CMK (cell line): ENCODE measurements around the gene SMIM17.
"Not testable (repeated sequence)": the region's sequence is repeated elsewhere in the genome, so short reads cannot be mapped to it uniquely, and the experiment has no call there.

Experiments
- DNase-seq: peaks from one replicate; pipeline ENCODE4 v3.0.0-alpha.2; 2010; ENCODE audit warnings: low read depth

The SMIM17 gene

DNA sequence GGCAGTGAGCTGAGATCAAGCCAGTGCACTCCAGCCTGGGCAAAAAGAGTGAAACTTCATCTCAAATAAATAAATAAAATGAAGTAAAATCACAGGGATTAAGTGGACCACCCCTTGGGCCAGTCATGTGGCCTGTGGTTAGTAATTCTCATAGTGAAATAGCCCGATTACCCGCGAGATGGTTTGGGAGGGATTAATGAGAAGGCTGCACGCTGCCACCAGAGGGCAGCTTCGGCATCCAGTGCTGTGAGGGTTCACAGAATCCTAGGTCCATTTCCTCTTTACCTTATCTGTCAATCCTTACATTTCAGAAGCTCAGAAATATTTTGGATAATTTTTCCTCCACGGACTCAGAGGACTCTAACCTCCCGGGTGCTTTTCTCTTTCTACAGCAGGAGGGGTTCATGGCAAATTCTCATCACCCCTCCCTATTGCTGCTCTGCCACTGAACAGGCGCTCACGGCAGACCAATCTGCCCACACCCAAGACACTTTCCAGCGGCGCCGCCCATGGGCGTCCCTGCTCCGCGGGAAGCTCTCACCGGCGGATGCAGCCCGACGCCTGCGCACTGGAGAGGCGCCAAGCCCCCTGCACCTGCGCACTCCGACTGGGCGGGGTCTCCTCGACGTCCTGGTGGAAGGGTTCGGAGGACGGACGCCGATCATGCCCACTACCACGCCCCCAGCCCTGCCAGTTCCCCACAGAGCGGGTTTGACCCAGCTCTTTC, 17.6 kb downstream of the SMIM17 start:
- no peak for DNase-seq

DNA sequence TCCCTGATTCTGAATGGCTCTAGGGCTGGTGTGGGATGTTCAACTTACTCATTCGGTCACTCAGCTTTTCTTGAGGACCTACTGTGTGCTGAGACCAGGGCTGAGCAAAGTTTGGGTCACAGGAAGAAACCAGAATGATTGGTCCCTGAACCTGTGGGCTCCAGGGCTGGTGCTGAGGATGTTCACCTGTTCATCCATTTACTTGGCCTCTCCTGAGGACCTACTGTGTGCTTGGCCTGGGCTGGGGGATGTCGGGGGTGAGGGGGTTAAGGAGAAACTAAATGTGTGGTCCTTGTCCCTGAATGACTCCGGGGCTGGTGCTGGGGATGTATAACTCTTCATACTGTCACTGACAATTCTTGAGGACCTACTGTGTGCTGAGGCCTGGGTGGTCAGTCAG, 18.3 kb downstream of the SMIM17 start:
- DNase-seq, result no peak

DNA sequence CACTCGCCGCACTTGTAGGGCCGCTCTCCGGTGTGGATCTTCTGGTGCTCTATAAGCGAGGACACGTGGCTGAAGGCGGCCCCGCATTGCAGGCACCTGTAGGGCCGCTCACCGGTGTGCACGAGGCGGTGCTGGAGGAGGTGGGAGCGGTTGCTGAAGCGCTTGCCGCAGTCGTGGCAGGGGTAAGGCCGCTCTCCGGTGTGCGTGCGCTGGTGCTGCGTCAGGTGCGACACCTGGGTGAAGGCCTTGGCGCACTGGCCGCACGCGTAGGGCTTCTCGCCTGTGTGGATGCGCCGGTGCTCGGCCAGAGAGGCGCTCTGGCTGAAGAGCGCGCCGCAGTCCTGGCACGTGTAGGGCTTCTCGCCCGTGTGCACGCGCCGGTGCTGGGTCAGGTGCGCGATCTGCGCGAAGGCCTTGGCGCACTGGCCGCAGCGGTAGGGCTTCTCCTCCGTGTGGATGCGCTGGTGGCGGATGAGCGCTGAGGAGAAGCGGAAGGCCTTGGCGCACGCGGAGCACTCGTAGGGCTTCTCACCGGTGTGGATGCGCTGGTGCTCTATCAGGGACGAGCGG, 21.1 kb downstream of the SMIM17 start:
- DNase-seq, result no peak

DNA sequence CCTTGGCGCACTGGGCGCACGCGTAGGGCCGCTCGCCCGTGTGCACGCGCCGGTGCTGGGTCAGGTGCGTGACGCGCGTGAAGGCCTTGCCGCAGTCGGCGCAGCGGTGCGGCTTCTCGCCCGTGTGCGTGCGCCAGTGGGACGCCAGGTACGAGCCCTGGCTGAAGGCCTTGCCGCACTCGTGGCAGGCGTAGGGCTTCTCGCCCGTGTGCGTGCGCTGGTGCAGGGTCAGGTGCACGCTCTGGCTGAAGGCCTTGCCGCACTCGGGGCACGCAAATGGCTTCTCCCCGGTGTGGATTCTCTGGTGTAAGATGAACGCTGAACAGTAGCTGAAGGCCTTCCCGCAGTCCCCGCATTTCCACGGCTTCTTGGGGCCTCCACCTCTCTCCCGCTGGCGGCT, 21.6 kb downstream of the SMIM17 start:
- no peak for DNase-seq

DNA sequence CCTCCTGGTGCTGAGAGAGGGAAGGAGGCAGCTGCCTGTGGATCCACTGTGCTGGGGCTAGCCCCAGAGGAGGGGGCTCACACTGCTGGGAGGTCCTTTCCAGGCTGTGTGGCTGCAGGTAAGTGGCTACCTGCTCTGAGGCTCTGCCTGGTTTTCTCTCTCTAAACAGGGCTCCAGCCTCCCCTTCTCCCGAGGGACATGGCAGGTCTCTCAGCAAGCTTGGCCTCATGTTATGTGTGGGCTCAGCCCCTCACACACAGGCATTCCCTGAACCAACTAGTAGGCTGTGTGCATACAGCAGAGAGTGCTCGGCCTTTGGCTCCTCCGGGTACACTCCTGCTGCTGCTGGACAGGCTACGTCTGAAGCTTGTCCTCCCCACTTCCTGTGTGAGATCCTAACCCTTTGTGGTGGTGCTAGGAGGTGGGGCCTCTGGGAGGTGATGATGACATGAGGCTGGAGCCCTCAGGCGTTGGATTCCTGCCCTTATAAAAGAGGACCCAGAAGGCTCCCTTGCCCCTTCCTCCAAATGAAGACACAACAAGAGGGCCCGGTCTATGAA, 24.4 kb downstream of the SMIM17 start:
- DNase-seq, result no peak

DNA sequence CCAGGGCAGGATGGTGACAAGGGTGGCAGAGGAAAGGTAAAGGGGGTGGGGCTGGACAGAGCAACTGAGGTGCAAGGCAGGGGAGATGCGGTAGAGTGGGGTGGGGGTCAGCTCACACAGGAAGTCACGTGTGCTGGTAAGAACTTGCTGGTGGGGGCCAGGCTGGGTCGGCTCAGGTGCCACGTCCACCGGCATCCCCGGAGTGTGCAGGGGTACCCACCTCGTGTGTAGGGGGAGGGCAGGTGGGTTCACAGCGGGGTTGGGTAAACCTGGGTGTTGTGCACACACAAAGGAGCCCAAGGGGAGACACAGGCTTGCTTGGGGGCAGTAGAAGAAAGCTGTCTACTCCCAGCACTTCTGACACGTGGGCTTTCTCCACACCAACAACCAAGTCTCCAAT, 25.7 kb downstream of the SMIM17 start:
- DNase-seq, result no peak

DNA sequence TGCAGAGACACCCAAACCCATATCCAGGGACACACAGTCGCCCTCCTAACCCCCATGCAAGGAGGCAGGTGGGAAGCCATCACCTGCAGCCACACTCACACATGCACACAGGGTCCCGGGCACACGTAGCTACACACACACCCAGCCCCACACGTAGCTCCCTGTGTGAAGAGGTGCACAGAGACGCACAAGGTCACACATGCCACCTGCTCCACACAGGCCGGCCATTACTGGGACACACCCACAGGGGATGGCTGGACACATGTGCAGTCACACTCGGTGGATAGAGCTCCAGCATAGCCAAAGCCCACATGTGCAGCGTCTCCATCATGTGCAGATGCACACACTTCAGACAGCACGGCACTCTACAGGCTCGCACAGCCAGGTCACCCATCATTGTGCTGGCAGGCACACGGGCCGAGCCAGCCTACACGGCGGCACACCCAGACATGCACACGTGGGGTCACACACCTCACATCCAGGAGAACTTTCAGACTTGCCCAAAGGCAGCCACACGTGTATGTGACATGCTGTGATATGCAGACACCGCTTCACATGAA, 27.5 kb downstream of the SMIM17 start:
- DNase-seq, result no peak

DNA sequence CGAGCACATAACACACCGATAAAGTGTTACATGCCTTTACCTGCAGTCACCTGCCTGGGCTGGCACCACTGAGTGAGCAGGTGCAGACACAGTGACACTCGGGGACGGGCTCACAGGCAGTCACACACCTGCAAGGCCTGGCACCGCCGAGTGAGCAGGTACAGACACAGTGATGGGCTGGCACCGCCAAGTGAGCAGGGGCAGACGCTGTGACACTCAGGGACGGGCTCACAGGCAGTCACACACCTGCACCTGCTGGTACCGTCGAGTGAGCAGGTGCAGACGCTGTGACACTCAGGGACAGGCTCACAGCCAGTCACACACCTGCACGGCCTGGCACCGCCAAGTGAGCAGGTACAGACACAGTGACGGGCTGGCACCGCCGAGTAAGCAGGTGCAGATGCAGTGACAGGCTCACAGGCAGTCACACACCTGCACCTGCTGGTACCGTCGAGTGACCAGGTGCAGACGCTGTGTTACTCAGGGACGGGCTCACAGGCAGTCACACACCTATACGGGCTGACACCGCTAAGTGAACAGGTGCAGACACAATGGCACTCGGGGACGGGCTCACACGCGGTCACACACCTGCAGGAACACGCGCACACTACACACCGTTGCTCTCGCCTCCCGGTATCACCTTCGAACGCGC, 28.1 kb downstream of the SMIM17 start:
- DNase-seq, result no peak

DNA sequence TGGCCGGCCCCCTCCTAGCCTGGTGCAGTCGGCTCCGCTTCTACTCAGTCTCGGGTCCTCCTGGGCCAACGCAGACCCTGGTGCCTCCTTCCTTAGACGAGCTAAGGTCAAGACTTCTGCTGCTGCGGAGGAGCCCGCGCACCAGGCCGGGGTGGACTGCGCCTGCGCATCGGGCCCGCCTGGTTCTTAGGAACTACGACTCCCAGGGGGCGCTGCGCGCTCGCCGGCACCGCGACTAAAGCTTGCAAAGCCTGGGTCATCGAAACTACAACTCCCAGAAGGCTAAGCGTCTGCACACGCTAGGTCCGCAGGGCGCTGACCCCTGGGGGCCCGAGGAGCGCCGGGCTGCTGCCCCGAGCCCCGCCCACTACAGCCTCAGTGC, 28.6 kb downstream of the SMIM17 start, which contains the start of gene ZNF835:
TSS of gene ZNF835 (minus strand) at position 145 of the 382 bp plus-strand sequence. CDS start 6,559 bp downstream, outside the sequence.
- no peak for DNase-seq

DNA sequence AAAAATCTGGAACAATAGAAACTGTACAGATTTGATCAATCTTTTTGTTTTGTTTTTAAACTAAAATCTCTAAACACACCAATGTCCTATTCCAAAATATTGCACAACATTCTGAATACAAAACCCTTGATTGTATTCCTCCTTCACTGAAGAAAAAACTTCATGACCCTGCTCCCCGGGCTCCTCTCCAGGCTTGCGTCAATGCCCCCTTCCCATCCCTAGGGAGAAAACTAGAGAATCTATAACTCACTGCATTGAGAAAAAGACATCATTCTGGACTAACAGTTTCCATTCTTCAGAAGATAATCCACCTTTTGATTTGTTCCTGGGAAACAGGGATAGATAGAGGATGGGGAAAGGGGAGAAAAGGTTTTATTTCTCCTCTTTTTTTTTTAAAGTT, 29.7 kb downstream of the SMIM17 start:
- DNase-seq, result not testable (repeated sequence)

DNA sequence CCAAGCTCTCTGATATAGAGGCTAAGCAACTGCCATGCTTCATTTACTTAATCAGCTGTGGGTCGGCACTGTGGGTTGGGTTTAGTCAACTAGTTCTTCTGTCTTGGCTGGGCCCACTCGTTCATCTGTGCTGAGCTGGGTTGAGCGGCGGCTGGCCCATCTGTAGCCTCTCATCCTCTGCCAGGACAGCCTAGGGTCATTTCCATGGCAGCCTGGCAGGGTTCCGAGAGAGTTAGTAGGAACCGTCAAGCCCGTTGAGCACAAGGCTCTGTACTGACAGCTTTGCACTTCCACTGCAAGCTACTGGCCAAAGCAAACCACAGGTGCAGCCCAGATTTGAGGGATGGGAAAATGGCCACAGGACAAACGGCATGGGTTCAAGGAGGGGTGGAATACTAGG, 35.2 kb downstream of the SMIM17 start:
- DNase-seq, result no peak

DNA sequence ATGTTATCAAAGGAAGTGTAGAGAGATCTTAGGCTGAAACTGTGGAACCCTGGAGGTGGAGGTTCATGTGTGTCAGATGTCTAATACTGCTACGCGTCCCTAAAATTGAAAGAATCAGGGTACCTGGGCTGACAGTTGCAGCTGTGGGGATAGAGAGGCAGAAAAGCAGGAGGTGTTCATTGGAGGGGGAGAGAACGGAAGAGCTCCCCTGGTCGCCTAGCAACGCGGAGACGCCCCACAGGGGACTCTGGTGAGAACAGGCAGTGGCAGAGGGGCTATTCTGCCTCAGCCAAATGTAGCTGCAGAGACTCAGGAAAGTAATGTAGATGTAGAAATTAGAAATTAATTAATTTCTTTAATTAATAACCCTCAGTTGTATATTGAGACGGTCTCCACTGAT, 38.7 kb downstream of the SMIM17 start:
- no peak for DNase-seq

DNA sequence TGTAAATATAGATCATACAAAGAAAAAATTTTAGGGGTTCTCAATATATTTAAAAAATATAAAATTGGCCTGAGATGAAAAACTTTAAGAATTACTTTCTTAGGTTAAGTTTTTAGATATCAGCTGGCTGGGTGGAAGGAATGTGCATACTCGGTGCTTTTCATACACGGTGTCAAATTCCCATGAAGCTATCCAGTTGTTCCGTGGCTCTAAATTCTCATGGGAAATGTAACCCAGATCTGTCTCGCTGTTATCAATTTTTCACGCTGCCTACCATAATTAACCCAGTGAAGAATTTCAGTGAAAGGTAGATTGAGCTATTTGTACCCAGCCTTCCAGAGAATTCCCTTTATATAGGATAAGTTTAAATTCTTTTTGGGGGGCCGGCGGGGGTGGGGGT, 40.2 kb downstream of the SMIM17 start:
- DNase-seq, result no peak

DNA sequence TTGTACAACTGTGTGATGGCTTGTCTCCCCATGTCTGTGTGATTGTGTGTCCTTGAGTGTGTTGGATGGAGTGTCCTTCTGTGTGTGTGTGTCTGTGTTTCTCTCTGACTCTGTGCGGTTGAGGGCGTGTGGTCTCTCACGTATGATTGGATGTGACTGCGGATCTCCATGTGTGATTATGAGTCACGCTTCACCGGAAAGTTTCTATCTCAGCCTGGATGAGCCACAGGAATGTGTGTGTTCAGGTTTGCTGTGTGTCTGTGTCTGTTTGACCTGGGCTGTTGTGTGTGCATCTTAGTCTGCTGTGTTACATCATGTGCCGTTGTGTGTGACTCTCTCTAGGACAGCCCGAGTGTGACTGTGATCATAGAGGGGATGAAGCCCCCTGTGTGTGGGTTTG, 44.1 kb downstream of the SMIM17 start:
- DNase-seq, result no peak

DNA sequence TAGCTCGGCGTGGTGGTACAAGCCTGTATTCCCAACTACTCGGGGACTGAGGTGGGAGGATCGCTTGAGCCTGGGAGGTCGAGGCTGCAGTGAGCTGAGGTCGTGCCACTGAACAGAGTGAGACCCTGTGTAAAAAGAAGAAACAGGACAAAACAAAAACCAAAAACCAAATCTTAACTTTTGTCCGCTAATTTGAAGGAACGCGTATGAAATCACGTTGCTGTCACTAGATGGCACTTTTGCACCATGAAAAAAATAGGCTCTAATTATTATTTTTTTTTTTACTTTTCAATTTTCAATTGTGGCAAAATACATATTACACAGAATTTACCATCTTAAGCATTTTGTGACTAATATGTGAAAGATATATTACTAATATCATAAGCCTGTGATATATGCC, 46.2 kb downstream of the SMIM17 start:
- no peak for DNase-seq

DNA sequence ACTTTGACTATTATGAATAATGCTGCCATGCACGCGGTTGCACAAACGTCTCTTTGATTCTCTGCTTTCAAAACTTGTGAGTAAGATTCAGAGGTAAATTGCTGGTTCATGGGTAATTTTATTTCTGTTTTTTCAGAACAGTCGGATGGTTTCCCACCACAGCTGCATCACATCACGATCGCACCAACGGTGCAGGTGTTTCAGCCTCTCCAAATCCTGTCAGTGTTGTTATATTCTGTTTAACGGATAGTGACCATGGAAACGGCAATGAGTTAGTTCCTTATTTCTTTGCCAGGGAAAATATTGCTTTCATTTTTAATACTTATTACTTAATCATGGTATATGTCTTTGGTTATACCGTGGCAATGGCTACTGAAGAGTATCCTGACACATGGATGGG, 47.7 kb downstream of the SMIM17 start:
- no peak for DNase-seq

DNA sequence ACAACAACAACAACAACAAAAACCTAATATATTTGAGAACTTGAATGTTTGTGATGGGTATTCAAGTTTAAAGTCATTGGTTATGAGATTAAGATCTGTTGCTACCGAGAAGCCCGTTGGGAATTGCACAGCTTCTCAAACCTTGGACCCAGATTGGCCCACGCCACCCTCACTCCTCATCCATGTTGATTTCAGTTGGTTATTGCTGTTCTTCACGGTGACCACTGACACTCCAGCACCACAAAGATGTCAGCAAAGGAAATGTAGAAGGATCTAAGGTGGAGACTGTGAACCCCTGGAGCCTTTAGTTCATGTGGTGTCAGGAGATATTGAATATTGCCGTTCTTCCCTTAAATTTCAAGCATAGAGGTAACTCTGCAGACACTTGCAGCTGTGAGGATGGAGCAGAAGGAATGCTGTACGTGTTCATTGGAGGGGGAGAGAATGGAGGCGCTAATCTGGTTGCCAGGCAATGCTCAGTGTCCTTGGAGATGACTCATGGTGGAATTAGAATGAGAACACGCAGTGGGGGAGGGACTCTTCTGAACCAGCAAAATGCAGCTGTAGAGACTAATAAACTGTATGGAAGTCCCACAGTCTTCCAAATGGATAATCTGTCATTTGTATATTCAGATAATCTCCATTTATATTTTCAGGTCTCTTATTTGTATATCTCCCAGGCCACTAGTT, 49.4 kb downstream of the SMIM17 start:
- DNase-seq, result no peak

DNA sequence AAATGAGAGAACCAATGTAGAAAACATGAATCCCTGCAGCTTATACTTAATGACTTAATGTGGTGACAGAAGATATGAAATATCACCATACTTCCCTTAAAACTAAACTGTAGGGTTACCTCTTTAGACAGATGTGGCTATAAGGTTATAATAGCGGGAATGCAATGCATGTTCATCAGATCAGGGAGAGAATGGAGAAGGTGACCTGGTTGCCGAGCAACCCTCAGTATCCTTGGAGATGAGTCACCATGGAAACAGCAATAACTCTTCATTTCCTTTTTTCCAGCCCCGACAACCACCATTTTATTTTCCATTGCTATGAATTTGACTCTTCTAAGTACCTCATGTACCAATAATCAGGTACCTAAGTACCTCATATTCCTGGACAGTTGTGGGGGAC, 56.6 kb downstream of the SMIM17 start:
- DNase-seq, result no peak

DNA sequence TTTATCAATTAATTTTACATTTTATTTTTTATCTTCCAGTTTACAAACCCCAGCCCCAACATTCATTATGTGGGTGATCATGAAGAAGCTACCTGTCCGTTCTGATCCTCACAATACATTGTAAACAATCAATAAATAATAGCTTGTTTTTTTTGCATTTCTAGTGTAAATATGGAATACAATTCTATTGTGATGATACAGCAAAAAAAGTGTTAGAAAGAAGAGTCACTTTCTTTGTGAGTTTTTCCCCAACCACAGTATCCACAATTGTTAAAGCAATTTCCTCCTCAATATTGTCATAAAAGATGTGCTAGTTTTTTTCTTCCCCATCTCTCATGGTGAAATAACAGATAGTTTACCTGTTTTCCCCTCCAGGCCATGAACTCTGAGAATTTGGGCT, 58.9 kb downstream of the SMIM17 start:
- no peak for DNase-seq

DNA sequence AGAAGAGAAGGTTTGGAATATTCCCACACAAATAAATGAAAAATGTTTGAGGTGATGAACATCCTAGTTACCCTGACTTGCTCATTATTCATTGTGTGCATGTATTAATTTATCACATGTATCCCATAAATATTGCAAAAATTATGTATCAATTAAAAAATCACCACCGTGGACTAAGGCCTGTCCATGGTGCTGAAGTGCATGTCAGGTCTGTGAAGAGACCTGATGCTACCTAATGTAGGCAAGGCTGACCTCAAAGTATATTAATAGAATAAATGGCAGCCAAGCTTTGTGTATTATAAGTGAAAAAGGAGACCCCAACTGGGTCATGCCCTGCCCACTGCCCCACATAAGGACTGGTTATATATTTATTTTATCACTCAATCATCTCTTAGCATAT, 63.0 kb downstream of the SMIM17 start:
- DNase-seq, result no peak
